Prostate gland (tissue), 2 donors: Measurements from ENCODE around the gene SNX18.

Experiments
- POLR2A ChIP-seq: fragments of 450-650 bp; IDR thresholded peaks from one replicate; pipeline ENCODE4 v1.6.1; 2016; ENCODE audit warnings: antibody characterized with exemption, mild to moderate bottlenecking
- POLR2AphosphoS5 ChIP-seq: sonication (generic); formaldehyde crosslinking; IDR thresholded peaks from one replicate; pipeline ENCODE4 v1.6.1; 2017; ENCODE audit warnings: antibody characterized with exemption
- TF ChIP-seq, protein P1 (sequence below), 4 experiments: fragments of 200-600 bp in 2 of 4; fragments of 450-650 bp in 2 of 4; sonication (generic) in 2 of 4; IDR thresholded peaks; 1 replicate in 3 of 4; 2 replicates in 1 of 4; pipeline ENCODE4 v1.5.1; 2016 to 2019; ENCODE audit warnings: antibody characterized with exemption in 4 of 4, mild to moderate bottlenecking in 2 of 4, moderate library complexity in 2 of 4

GRCh38 chr5:54586336-54586735 lies 68.8 kb downstream of the SNX18 start:
- TF ChIP-seq, protein P1, sequence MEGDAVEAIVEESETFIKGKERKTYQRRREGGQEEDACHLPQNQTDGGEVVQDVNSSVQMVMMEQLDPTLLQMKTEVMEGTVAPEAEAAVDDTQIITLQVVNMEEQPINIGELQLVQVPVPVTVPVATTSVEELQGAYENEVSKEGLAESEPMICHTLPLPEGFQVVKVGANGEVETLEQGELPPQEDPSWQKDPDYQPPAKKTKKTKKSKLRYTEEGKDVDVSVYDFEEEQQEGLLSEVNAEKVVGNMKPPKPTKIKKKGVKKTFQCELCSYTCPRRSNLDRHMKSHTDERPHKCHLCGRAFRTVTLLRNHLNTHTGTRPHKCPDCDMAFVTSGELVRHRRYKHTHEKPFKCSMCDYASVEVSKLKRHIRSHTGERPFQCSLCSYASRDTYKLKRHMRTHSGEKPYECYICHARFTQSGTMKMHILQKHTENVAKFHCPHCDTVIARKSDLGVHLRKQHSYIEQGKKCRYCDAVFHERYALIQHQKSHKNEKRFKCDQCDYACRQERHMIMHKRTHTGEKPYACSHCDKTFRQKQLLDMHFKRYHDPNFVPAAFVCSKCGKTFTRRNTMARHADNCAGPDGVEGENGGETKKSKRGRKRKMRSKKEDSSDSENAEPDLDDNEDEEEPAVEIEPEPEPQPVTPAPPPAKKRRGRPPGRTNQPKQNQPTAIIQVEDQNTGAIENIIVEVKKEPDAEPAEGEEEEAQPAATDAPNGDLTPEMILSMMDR (IDR thresholded peaks at IDR 0.05) = no peak
- TF ChIP-seq POLR2A = no peak
- TF ChIP-seq POLR2AphosphoS5 = no peak
